GM23248 (cell line): ENCODE measurements around the gene WWOX.

Experiments used
- EZH2 ChIP-seq: fragments of 200-600 bp; sonication (generic); IDR thresholded peaks from 2 replicates; pipeline ENCODE4 v1.6.1; 2018; ENCODE audit warnings: antibody characterized with exemption, mild to moderate bottlenecking; ENCODE audit not compliant: insufficient read depth, poor library complexity, severe bottlenecking
- EZH2phosphoT487 ChIP-seq: fragments of 200-600 bp; sonication (generic); IDR thresholded peaks from 2 replicates; pipeline ENCODE4 v1.6.1; 2018; ENCODE audit warnings: antibody characterized with exemption, moderate library complexity, mild to moderate bottlenecking, low read depth; ENCODE audit not compliant: insufficient read depth

DNA sequence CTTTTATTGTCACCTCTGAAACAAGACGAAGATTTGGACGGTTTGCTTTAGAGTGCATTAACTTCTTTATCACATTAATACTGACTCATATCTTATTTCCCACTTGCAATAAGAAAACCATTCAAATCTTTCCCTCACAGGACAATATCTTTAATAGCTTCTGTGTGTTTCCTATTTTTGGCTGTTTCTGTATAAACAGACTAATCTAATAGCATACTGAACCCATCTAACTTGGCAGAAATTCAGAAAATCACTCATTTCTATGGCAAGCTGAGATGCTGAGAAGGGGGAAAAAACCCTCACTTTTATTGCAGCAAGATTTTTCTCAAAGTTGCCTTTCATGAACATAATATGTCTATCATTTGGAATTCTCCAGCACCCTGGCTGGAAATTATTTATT, 524.9 kb downstream of the WWOX start:
- TF ChIP-seq EZH2phosphoT487 (no peak), EZH2 (no peak)
